Right atrium auricular region (tissue), 2 donors: ENCODE data around the gene ZBTB7C. TPM values are rescaled to one million over a fixed set of nuclear protein-coding genes. Genes with fewer than 3 reads are reported as not detected.

Source experiments
- DNase-seq: peaks from one replicate; pipeline ENCODE4 v3.0.0-alpha.2; 2019; ENCODE audit warnings: low spot score
- H3K27ac ChIP-seq, 2 donors: fragments of 200-600 bp; sonication (generic); 1 replicate in 1 of 2; 2 replicates in 1 of 2; pipeline ENCODE4 v1.5.1; 2016 to 2019
- H3K27me3 ChIP-seq, 2 donors: fragments of 200-600 bp; sonication (generic); one replicate each; pipeline versions ENCODE4 v1.5.1 to v1.6.0; 2017 to 2019
- H3K36me3 ChIP-seq: fragments of 200-600 bp; sonication (generic); one replicate; pipeline ENCODE4 v1.5.1; 2016
- H3K4me1 ChIP-seq, 2 donors: fragments of 200-600 bp; sonication (generic); one replicate each; pipeline versions ENCODE4 v1.5.1 to v1.6.0; 2017 to 2019
- H3K4me3 ChIP-seq, 2 donors: fragments of 200-600 bp; sonication (generic); 1 replicate in 1 of 2; 2 replicates in 1 of 2; pipeline ENCODE4 v1.5.1; 2017 to 2019; ENCODE audit warnings: mild to moderate bottlenecking in 1 of 2, moderate library complexity in 1 of 2
- H3K9me3 ChIP-seq, 2 donors: fragments of 200-600 bp; sonication (generic); one replicate each; pipeline ENCODE4 v1.5.1; 2019
- total RNA-seq, 2 donors: library from RNA; depleted of rRNA; stranded (reverse); fragments of >200 nt; gene quantifications; one replicate each; pipeline ENCODE4 v1.1.0, GENCODE V29; 2016
- TF ChIP-seq, protein P1 (sequence below), 2 donors: fragments of 200-600 bp; sonication (generic); IDR thresholded peaks; one replicate each; pipeline ENCODE4 v1.5.1; 2019; ENCODE audit warnings: antibody characterized with exemption in 2 of 2

ZBTB7C gene
- total RNA-seq, 2 donors from 2014 or later, result 1.8 to 7.7 TPM

DNA sequence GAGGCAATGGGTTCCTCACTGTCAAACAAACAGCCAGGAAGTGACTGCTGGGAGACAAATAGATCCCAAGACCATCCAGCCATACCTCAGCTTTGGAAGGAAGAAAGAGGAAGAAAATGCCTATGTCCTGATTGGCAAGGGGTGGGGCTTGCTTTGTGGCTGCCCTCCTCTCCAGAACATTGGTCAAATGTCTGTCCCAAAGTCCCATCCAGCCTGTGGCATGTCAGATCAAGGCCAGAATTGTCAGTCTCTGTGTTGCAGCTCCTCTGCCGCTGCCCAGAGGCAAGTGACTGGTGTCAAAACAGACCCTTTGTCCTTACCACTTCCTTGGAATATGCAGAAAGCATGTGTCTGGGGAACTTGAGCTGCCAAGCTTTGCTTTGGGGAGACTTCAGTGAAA lies 415.8 kb downstream of the ZBTB7C start:
- DNase-seq, result peak; percentile 28
- Histone ChIP-seq H3K4me3 (no peak overlapping the region), H3K27me3 (no peaks in the 10 kb centered on the region), H3K27ac (no peak overlapping the region), H3K36me3 (no peaks in the 10 kb centered on the region), H3K4me1 (no peaks in the 10 kb centered on the region), H3K9me3 (peaks cover 4 to 5% of the 10 kb centered on the region in 2 donors)
- TF ChIP-seq, protein P1, sequence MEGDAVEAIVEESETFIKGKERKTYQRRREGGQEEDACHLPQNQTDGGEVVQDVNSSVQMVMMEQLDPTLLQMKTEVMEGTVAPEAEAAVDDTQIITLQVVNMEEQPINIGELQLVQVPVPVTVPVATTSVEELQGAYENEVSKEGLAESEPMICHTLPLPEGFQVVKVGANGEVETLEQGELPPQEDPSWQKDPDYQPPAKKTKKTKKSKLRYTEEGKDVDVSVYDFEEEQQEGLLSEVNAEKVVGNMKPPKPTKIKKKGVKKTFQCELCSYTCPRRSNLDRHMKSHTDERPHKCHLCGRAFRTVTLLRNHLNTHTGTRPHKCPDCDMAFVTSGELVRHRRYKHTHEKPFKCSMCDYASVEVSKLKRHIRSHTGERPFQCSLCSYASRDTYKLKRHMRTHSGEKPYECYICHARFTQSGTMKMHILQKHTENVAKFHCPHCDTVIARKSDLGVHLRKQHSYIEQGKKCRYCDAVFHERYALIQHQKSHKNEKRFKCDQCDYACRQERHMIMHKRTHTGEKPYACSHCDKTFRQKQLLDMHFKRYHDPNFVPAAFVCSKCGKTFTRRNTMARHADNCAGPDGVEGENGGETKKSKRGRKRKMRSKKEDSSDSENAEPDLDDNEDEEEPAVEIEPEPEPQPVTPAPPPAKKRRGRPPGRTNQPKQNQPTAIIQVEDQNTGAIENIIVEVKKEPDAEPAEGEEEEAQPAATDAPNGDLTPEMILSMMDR (IDR thresholded peaks at IDR 0.05), result no peak

DNA sequence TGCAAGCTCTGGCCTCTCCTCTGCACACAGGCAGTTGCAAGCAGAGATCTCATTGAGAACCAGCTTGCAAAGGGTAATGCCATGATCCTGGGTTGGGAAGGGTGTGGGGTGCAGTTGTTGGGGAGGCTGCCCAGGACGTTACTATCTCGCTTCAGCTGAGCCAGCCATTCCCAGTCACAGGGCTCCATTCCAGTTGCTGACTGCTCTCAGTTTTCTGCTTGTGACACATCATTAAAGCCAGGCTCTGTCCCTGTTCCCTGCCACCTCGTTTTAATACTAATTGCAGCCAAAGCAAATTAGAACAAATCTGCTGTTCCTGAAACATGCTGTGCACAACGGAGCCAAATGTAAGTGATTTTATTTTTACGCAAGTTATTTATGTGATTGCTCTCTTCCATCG lies 416.2 kb downstream of the ZBTB7C start:
- H3K4me1 ChIP-seq, result no peaks in the 10 kb centered on the region
- TF ChIP-seq, protein P1 (IDR thresholded peaks at IDR 0.05), result no peak
- H3K36me3 ChIP-seq, result no peaks in the 10 kb centered on the region
- no peaks in the 10 kb centered on the region for H3K27me3 ChIP-seq
- H3K27ac ChIP-seq, result no peak overlapping the region
- peak; percentile 40 for DNase-seq
- no peak overlapping the region for H3K4me3 ChIP-seq
- peaks cover 4 to 5% of the 10 kb centered on the region in 2 donors for H3K9me3 ChIP-seq

DNA sequence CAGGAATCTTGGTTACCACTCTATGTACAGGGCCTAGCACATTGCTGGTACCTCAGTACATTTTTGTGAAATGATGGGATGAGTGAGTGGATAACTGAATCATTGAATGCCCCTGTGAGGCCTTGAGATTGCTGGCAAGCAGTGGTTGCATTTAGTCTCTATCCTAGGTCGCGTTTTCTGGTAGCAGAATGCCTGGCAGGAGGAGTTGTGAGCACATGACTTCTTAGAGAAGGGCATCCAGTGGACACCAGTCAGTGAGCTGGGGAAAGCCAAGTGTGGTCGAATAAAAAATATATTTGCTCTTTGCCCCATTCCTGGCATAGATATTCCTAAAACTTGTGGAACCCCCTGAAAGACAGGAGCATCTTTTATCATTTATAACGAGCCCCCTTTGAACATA lies 416.9 kb downstream of the ZBTB7C start:
- Histone ChIP-seq H3K27ac (no peak overlapping the region), H3K4me3 (no peak overlapping the region), H3K9me3 (peaks cover 2% of the 10 kb centered on the region in 2 donors), H3K4me1 (no peaks in the 10 kb centered on the region), H3K27me3 (no peaks in the 10 kb centered on the region), H3K36me3 (no peaks in the 10 kb centered on the region)
- TF ChIP-seq, protein P1 (IDR thresholded peaks at IDR 0.05), result no peak
- no peak for DNase-seq

DNA sequence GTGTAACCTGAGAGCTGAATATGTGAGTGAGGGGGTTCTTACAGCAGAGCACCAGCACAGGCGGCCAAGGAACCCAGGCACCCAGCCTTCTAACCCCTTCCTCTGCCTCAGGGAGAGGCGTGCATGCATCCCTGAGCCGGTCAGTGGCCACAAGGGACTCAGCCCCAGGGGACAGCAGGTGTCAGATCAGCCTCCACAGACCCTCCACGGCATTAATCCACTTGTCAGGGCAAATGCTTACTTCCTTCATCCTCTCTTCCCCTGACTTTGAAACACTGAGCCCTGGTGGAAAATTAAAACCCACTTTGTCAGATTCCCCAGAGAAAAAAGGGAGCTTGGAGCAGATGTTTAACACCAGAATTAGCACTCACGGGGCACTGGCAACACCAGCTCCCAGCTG lies 418.2 kb downstream of the ZBTB7C start:
- peak; percentile 21 for DNase-seq
- Histone ChIP-seq H3K27me3 (no peaks in the 10 kb centered on the region), H3K27ac (no peak overlapping the region), H3K36me3 (no peaks in the 10 kb centered on the region), H3K9me3 (no peaks in the 10 kb centered on the region), H3K4me1 (no peaks in the 10 kb centered on the region), H3K4me3 (no peak overlapping the region)
- TF ChIP-seq, protein P1 (IDR thresholded peaks at IDR 0.05), result no peak

DNA sequence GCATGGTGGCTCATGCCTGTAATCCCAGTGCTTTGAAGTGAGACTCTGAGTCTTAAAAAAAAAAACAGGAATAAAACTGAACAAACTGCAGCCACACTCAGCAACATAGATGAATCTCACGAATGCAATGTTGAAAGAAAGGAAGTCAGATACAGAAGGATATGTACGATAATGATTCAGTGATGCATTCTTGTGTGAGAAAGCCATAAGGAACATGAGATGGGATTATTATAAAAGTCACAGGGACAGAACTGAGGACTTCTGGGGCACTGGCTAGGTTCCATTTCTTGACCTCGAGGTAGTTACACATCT lies 421.8 kb downstream of the ZBTB7C start:
- TF ChIP-seq, protein P1 (IDR thresholded peaks at IDR 0.05), result no peak
- Histone ChIP-seq H3K36me3 (no peaks in the 10 kb centered on the region), H3K27ac (no peak overlapping the region), H3K9me3 (no peaks in the 10 kb centered on the region), H3K4me1 (no peaks in the 10 kb centered on the region), H3K27me3 (no peaks in the 10 kb centered on the region), H3K4me3 (no peak overlapping the region)
- DNase-seq, result no peak

DNA sequence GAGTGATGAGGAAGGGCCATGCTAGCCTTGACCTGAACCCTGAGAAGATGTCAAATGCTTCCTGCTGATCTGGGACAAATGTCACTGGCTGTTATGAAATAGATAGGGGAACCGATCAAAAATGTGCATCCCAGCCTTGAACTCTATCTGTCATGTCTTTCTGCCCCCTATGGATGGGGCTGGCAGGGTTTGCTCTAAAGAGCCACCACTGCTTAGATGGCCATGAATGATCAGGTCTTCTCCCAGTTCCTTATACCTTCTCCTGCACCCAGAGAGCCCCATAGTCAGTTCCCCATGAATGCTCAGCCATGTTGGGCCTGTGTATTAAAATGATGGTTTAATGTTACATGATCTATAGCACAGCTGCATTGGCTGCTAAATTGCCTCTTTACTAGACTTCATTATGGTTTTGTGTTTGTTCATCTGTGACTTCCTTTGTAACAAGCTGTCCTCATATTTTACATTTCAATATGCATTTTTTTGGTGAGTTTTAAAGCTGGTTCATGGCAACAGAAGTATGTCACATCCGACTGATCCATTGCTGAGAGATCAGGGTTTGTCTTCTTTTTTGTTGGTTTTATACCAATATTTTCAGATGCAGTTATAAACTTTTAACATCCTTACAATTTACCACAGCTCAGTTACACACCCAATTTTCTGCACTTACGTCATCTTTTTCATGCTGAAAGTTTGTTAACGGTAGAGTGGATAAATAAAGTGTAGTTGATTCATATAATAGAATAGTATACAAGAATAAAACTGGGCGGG lies 422.4 kb downstream of the ZBTB7C start:
- TF ChIP-seq, protein P1 (IDR thresholded peaks at IDR 0.05), result no peak
- DNase-seq, result no peak
- no peaks in the 10 kb centered on the region for H3K9me3 ChIP-seq
- no peaks in the 10 kb centered on the region for H3K27me3 ChIP-seq
- no peaks in the 10 kb centered on the region for H3K36me3 ChIP-seq
- no peaks in the 10 kb centered on the region for H3K4me1 ChIP-seq
- no peak overlapping the region for H3K4me3 ChIP-seq
- no peak overlapping the region for H3K27ac ChIP-seq
